C4-2B (cell line): Measurements from ENCODE around the gene ZSWIM1.
"Not testable (repeated sequence)": the region's sequence is repeated elsewhere in the genome, so short reads cannot be mapped to it uniquely, and the experiment has no call there.

Source experiments
- H3K27ac ChIP-seq: fragments of 450-650 bp; 2 replicates; pipeline ENCODE4 v1.5.1; 2017
- CTCF ChIP-seq: fragments of 450-650 bp; conservative IDR thresholded peaks from 2 replicates; pipeline ENCODE4 v1.5.1; 2017; ENCODE audit warnings: mild to moderate bottlenecking
- ZFX ChIP-seq: fragments of 450-650 bp; IDR thresholded peaks from 2 replicates; pipeline ENCODE4 v1.6.1; 2017

The ZSWIM1 gene

GRCh38 chr20:45897289-45897688, 16.3 kb downstream of the ZSWIM1 start:
- no peak overlapping the region for H3K27ac ChIP-seq
- TF ChIP-seq ZFX (no peak), CTCF (no peak)

GRCh38 chr20:45897692-45898091, 16.7 kb downstream of the ZSWIM1 start:
- TF ChIP-seq ZFX (no peak), CTCF (no peak)
- no peak overlapping the region for H3K27ac ChIP-seq

GRCh38 chr20:45898285-45898684, 17.3 kb downstream of the ZSWIM1 start:
- TF ChIP-seq ZFX (no peak), CTCF (no peak)
- no peak overlapping the region for H3K27ac ChIP-seq

GRCh38 chr20:45899046-45899835, 18.2 kb downstream of the ZSWIM1 start:
- H3K27ac ChIP-seq = no peak overlapping the region
- TF ChIP-seq CTCF (no peak), ZFX (no peak)

GRCh38 chr20:45901332-45901731, 20.3 kb downstream of the ZSWIM1 start:
- not testable (repeated sequence) for H3K27ac ChIP-seq

- no peak overlapping the region for H3K27ac ChIP-seq
- TF ChIP-seq CTCF (no peak), ZFX (no peak)
Measured at GRCh38 chr20:45902199-45902701, 21.2 kb downstream of the ZSWIM1 start.

- no peak for TF ChIP-seq CTCF
- no peak for TF ChIP-seq ZFX
- H3K27ac ChIP-seq = no peak overlapping the region
Measured at GRCh38 chr20:45904583-45905504, 23.8 kb downstream of the ZSWIM1 start.
